GM12878 (cell line): ENCODE data around the gene ASB6. TPM values are rescaled to one million over a fixed set of nuclear protein-coding genes. Genes with fewer than 3 reads are reported as not detected.
A peak's percentile ranks its signal among the peaks of the same experiment; 100 is the strongest.

Source experiments
- ASH2L ChIP-seq: fragments of 300-600, 200-600 bp; sonication (generic); IDR thresholded peaks from 2 replicates; pipeline ENCODE4 v1.6.1; 2017; ENCODE audit warnings: low read depth, mild to moderate bottlenecking, borderline replicate concordance
- BHLHE40 ChIP-seq, 2 experiments: fragments of 450-650 bp in 1 of 2; IDR thresholded peaks; 2 replicates each; pipeline ENCODE4 v1.6.1; 2011 to 2017; ENCODE audit warnings: low read depth in 2 of 2, borderline replicate concordance in 1 of 2, improper control_type of control experiment in 1 of 2, low read length in 1 of 2, mild to moderate bottlenecking in 1 of 2
- BRCA1 ChIP-seq: IDR thresholded peaks from 2 replicates; pipeline ENCODE4 v1.6.1; 2011; ENCODE audit warnings: low read depth, low read length, improper control_type of control experiment
- CEBPB ChIP-seq, 2 experiments: fragments of 150-350 bp in 1 of 2; IDR thresholded peaks; 2 replicates each; pipeline ENCODE4 v1.6.1; 2012 to 2014; ENCODE audit warnings: low read depth in 2 of 2, low read length in 2 of 2, borderline replicate concordance in 1 of 2, inconsistent platforms in 1 of 2
- DPF2 ChIP-seq: fragments of 450-650 bp; IDR thresholded peaks from 2 replicates; pipeline ENCODE4 v1.6.1; 2017; ENCODE audit warnings: mild to moderate bottlenecking
- EP300 ChIP-seq, 2 experiments: fragments of 150-350 bp in 1 of 2; IDR thresholded peaks; 2 replicates each; pipeline ENCODE4 v1.6.1; 2011 to 2012; ENCODE audit warnings: low read depth in 2 of 2, low read length in 2 of 2, borderline replicate concordance in 1 of 2, improper control_type of control experiment in 1 of 2, inconsistent platforms in 1 of 2; ENCODE audit not compliant: control insufficient read depth in 1 of 2
- IKZF1 ChIP-seq: fragments of 450-650 bp; conservative IDR thresholded peaks from 2 replicates; pipeline ENCODE4 v1.6.1; 2017; ENCODE audit warnings: antibody characterized with exemption, mild to moderate bottlenecking
- IKZF2 ChIP-seq, 2 experiments: fragments of 450-650 bp; IDR thresholded peaks; 2 replicates each; pipeline ENCODE4 v1.6.1; 2017; ENCODE audit warnings: mild to moderate bottlenecking in 2 of 2, moderate library complexity in 2 of 2
- LARP7 ChIP-seq: fragments of 450-650 bp; IDR thresholded peaks from 2 replicates; pipeline ENCODE4 v1.6.1; 2017; ENCODE audit warnings: mild to moderate bottlenecking
- MXI1 ChIP-seq: fragments of 150-350 bp; IDR thresholded peaks from 2 replicates; pipeline ENCODE4 v1.6.1; 2011; ENCODE audit warnings: low read depth, mild to moderate bottlenecking, inconsistent platforms, low read length, improper control_type of control experiment
- NR2C2 ChIP-seq: IDR thresholded peaks from 2 replicates; pipeline ENCODE4 v1.6.1; 2011; ENCODE audit warnings: borderline replicate concordance, low read depth; ENCODE audit not compliant: control insufficient read depth, insufficient read length
- RAD21 ChIP-seq: IDR thresholded peaks from 2 replicates; pipeline ENCODE4 v1.6.1; 2011; ENCODE audit warnings: mild to moderate bottlenecking, low read depth, low read length, moderate library complexity; ENCODE audit not compliant: insufficient read depth
- SKIL ChIP-seq: fragments of 450-650 bp; IDR thresholded peaks from 2 replicates; pipeline ENCODE4 v1.6.1; 2017; ENCODE audit warnings: mild to moderate bottlenecking, low read depth, inconsistent platforms; ENCODE audit not compliant: poor library complexity, severe bottlenecking
- SMC3 ChIP-seq: IDR thresholded peaks from 2 replicates; pipeline ENCODE4 v1.6.1; 2011; ENCODE audit warnings: low read length, improper control_type of control experiment, borderline replicate concordance
- SREBF2 ChIP-seq: IDR thresholded peaks from 2 replicates; pipeline ENCODE4 v1.6.1; 2012; ENCODE audit warnings: mild to moderate bottlenecking, low read length
- STAT1 ChIP-seq: fragments of 450-650 bp; conservative IDR thresholded peaks from 2 replicates; pipeline ENCODE4 v1.6.1; 2014; ENCODE audit warnings: antibody characterized with exemption, mild to moderate bottlenecking
- STAT3 ChIP-seq: IDR thresholded peaks from 2 replicates; pipeline ENCODE4 v1.6.1; 2011; ENCODE audit warnings: low read depth, low read length, improper control_type of control experiment
- SUZ12 ChIP-seq: fragments of 200-600 bp; sonication (generic); IDR thresholded peaks from one replicate; pipeline ENCODE4 v1.6.1; 2018; ENCODE audit warnings: antibody characterized with exemption, mild to moderate bottlenecking; ENCODE audit not compliant: unreplicated experiment
- YY1 ChIP-seq: IDR thresholded peaks from 2 replicates; pipeline ENCODE4 v1.6.1; 2011; ENCODE audit warnings: low read depth, mild to moderate bottlenecking, low read length
- ZZZ3 ChIP-seq: IDR thresholded peaks from 2 replicates; pipeline ENCODE4 v1.6.1; 2011; ENCODE audit warnings: low read depth; ENCODE audit not compliant: control insufficient read depth, insufficient read length
- polyA plus RNA-seq, 11 experiments: library from polyadenylated mRNA; depleted of rRNA in 4 of 11; unstranded in 6 of 11; stranded (reverse) in 5 of 11; fragments of >200 nt; fragmentation: Nextera tagmentation in 4 of 11; fragmentation: Illumina TruSeq in 1 of 11; extraction: Ambion mirVana in 4 of 11; extraction: Trizol in 1 of 11; gene quantifications; 1 replicate in 1 of 11; 2 replicates in 10 of 11; pipeline versions ENCODE4 v1.2.1 to v1.2.3, GENCODE V29; 2011 to 2016; ENCODE audit warnings: inconsistent platforms in 2 of 11, missing spikeins in 2 of 11, low read depth in 1 of 11
- total RNA-seq, 4 experiments: library from RNA; depleted of rRNA in 3 of 4; stranded (reverse); fragments of >200 nt in 3 of 4; fragmentation: Illumina TruSeq in 1 of 4; extraction: Trizol in 1 of 4; gene quantifications; 2 replicates each; pipeline versions ENCODE4 v1.2.1 to v1.2.3, GENCODE V29; 2013 to 2021
- TF ChIP-seq, protein P1 (sequence below): IDR thresholded peaks from 2 replicates; pipeline ENCODE4 v1.6.1; 2011; ENCODE audit warnings: borderline replicate concordance, low read depth, mild to moderate bottlenecking, moderate library complexity, low read length; ENCODE audit not compliant: insufficient read depth, poor library complexity, severe bottlenecking
- TF ChIP-seq, protein P2 (sequence below): fragments of 450-650 bp; IDR thresholded peaks from 2 replicates; pipeline ENCODE4 v1.6.1; 2017; ENCODE audit warnings: mild to moderate bottlenecking, moderate library complexity

The ASB6 gene
- total and polyA plus RNA-seq, 10 of the 15 experiments (the other 5 are each of a cell fraction or from before 2014, with no cell fraction given): 0.80 to 18.2 (median 9.9) TPM

- TF ChIP-seq RAD21 (peak; percentile 89), STAT1 (peak; percentile 93; the same call in 1 of the 2 replicates), STAT3 (no peak), CEBPB (IDR thresholded peaks at IDR 0.05; ENCODE audit: borderline replicate concordance in 1 of 2, low read depth in 2 of 2, low read length in 2 of 2) (no peak), MXI1 (0 out of 2 replicates have a peak, but pooled peaks have one; percentile 54), LARP7 (peak; percentile 97), DPF2 (peak; percentile 90), YY1 (peak; percentile 89), SREBF2 (no peak), BHLHE40 (IDR thresholded peaks at IDR 0.05; ENCODE audit: borderline replicate concordance in 1 of 2, low read depth in 2 of 2, low read length in 1 of 2) (peak in 1 of 2 experiments; percentile 68; a peak in 2 of 4 replicates), IKZF2 (IDR thresholded peaks at IDR 0.05) (peak; percentile 36 to 46; a peak in 2 of 4 replicates), SKIL (no peak), ZZZ3 (no peak), EP300 (IDR thresholded peaks at IDR 0.05; ENCODE audit: borderline replicate concordance in 1 of 2, control insufficient read depth in 1 of 2, low read depth in 2 of 2, low read length in 2 of 2) (no peak), SMC3 (peak; percentile 82), NR2C2 (no peak), IKZF1 (peak; percentile 90), BRCA1 (no peak), ASH2L (no peak), SUZ12 (no peak)
- TF ChIP-seq, protein P1, sequence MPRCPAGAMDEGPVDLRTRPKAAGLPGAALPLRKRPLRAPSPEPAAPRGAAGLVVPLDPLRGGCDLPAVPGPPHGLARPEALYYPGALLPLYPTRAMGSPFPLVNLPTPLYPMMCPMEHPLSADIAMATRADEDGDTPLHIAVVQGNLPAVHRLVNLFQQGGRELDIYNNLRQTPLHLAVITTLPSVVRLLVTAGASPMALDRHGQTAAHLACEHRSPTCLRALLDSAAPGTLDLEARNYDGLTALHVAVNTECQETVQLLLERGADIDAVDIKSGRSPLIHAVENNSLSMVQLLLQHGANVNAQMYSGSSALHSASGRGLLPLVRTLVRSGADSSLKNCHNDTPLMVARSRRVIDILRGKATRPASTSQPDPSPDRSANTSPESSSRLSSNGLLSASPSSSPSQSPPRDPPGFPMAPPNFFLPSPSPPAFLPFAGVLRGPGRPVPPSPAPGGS: no peak
- TF ChIP-seq, protein P2, sequence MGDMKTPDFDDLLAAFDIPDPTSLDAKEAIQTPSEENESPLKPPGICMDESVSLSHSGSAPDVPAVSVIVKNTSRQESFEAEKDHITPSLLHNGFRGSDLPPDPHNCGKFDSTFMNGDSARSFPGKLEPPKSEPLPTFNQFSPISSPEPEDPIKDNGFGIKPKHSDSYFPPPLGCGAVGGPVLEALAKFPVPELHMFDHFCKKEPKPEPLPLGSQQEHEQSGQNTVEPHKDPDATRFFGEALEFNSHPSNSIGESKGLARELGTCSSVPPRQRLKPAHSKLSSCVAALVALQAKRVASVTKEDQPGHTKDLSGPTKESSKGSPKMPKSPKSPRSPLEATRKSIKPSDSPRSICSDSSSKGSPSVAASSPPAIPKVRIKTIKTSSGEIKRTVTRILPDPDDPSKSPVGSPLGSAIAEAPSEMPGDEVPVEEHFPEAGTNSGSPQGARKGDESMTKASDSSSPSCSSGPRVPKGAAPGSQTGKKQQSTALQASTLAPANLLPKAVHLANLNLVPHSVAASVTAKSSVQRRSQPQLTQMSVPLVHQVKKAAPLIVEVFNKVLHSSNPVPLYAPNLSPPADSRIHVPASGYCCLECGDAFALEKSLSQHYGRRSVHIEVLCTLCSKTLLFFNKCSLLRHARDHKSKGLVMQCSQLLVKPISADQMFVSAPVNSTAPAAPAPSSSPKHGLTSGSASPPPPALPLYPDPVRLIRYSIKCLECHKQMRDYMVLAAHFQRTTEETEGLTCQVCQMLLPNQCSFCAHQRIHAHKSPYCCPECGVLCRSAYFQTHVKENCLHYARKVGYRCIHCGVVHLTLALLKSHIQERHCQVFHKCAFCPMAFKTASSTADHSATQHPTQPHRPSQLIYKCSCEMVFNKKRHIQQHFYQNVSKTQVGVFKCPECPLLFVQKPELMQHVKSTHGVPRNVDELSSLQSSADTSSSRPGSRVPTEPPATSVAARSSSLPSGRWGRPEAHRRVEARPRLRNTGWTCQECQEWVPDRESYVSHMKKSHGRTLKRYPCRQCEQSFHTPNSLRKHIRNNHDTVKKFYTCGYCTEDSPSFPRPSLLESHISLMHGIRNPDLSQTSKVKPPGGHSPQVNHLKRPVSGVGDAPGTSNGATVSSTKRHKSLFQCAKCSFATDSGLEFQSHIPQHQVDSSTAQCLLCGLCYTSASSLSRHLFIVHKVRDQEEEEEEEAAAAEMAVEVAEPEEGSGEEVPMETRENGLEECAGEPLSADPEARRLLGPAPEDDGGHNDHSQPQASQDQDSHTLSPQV: 0 out of 2 replicates have a peak, but pooled peaks have one; percentile 78
Observed at GRCh38 chr9:129610473-129611306, 31.3 kb downstream of the ASB6 start (continued).
